GM10248 (cell line): ENCODE measurements around the gene HMGXB3.

Source experiments
- CTCF ChIA-PET: fragments of 300-600 bp; sonication (Branson Sonifier 250); formaldehyde crosslinking; extraction: SDS; loops from one replicate; lab custom pipeline; 2021; ENCODE audit warnings: antibody characterized with exemption; lab: Yijun Ruan, JAX
- POLR2A ChIA-PET: fragments of 350-650 bp; sonication (Branson Sonifier 250); formaldehyde crosslinking; extraction: SDS; loops from one replicate; lab custom pipeline; 2020; ENCODE audit warnings: antibody characterized with exemption; lab: Yijun Ruan, JAX
- DNase-seq: peaks from one replicate; pipeline ENCODE4 v3.0.0; 2012; ENCODE audit errors: extremely low spot score
- CTCF ChIP-seq: IDR thresholded peaks from 2 replicates; pipeline ENCODE4 v1.5.1; 2012; ENCODE audit warnings: mild to moderate bottlenecking, low read depth; ENCODE audit errors: extremely low read depth, missing control alignments, control extremely low read depth

HMGXB3 gene

GRCh38 chr5:150007050-150007449 lies 6.5 kb downstream of the HMGXB3 start:
- ChIA-PET CTCF (interaction anchor here (1.0 to 4.8 kb wide), 7 partner anchors 10 to 154 kb away, joined by 3 to 33 read pairs (median 4); no protein-coding TSS in a partner anchor), POLR2A (no interaction called here)
- no peak for TF ChIP-seq CTCF
- no peak for DNase-seq

DNA sequence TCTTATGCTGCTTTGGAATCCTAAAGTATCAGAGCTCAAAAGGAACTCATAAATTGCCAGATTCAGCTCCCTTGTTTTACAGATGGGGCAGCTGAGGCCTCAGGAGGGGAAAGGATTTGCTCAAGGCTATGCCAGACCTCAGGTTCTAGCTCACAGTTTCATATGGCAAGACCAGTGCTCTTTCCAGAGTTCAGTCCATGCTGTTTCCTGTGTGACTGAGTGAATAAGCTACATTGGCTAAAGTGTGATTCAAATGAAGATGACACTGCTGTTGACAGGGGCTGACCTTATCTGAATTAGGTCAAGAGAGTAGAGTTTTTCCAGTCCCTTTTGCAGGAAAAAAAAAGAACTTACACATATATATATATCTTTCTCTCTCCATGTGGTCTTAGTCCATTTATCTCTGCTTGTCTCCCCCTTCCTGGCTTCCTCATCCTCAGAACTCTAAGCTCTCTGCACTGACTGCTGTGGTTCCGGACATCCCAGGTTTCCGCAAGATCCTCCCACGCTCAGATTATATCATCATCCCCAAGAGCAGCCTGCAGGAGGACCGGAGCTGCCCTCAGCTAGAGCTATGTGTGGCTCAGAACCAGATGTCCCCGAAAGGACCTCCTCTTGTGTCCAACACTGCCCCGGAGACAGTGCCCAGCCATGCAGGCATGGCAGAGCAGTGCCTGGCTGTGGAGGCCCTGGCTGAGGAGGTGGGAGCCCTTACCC lies 9.3 kb downstream of the HMGXB3 start:
- ChIA-PET CTCF (interaction anchor here (1.2 to 2.3 kb wide), 4 partner anchors 8 to 40 kb away, joined by 4 to 5 read pairs (median 4); partner anchors contain the start of genes HMGXB3 and TIGD6), POLR2A (interaction anchor here (1.2 kb wide), 1 partner anchor 9 kb away, joined by 3 read pairs; the partner anchor contains the start of genes HMGXB3 and TIGD6)
- no peak for TF ChIP-seq CTCF
- no peak for DNase-seq

GRCh38 chr5:150013931-150014330 lies 13.4 kb downstream of the HMGXB3 start:
- TF ChIP-seq CTCF = no peak
- CTCF ChIA-PET = interaction anchor here (2.2 kb wide), 1 partner anchor 23 kb away, joined by 7 read pairs; no protein-coding TSS in a partner anchor
- POLR2A ChIA-PET = no interaction called here
- no peak for DNase-seq

DNA sequence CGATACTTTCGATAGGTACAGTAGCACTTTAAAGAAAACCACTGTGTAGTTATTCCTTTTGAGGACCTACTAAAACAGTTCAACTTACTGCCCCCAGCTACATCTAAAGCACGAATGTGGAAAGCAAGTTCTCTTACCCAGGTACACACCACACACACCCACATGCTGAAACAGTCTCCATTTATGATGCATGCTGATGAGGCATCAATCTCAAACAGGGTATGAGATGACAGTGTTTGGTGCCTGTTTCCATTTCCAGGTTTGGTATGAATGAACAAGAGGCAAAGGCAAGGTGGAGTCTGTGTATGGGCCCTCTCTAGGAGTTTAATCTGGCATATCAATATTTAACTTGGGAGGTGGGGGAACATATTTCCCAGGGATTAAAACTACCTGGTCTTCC lies 13.9 kb downstream of the HMGXB3 start:
- no peak for DNase-seq
- TF ChIP-seq CTCF = no peak
- POLR2A ChIA-PET = no interaction called here
- CTCF ChIA-PET = interaction anchor here (0.8 to 2.2 kb wide), 2 partner anchors 9 to 23 kb away, joined by 3 to 7 read pairs; no protein-coding TSS in a partner anchor

DNA sequence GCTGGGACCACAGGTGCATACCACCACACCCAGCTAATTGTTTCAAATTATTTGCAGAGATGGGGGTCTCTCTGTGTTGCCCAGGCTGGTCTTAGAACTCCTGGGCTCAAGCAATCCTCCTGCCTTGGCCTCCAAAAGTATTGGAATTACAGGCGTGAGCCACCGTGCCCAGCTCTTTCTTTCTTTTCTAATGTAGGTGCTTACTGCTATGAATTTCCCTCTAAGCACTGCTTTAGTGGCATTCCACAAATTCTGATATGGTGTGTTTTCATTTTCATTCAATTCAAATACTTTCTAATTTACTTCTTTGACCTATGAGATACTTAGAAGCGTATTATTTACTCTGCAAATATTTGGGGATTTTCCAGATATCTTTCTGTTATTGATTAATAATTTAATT lies 14.9 kb downstream of the HMGXB3 start:
- CTCF ChIA-PET = interaction anchor here (0.8 to 2.2 kb wide), 4 partner anchors 9 to 56 kb away, joined by 3 to 7 read pairs (median 4); no protein-coding TSS in a partner anchor
- POLR2A ChIA-PET = no interaction called here
- no peak for DNase-seq
- no peak for TF ChIP-seq CTCF

DNA sequence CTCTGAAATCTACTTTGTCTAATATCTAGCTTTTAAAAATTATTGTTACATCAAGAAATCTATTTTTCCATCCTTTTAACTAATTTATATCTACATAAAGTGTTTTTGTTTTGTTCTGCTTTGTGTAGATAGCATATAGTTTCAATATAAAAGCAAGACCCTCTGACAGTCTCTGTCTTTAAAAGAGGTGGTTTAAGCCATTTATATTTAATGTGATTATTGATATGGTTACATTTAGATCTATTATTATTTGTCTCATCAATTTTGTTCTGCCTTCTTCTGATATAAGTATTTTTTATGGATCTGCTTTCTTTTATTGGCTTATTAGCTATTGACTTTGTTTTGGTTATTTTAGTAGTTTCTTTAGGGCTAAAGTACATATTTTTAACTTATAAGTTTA lies 16.0 kb downstream of the HMGXB3 start:
- ChIA-PET CTCF (interaction anchor here (1.2 to 2.1 kb wide), 5 partner anchors 9 to 58 kb away, joined by 3 to 7 read pairs (median 5); no protein-coding TSS in a partner anchor), POLR2A (no interaction called here)
- DNase-seq = no peak
- TF ChIP-seq CTCF = no peak
